ENCODE data around the gene RAI1.

GRCh38 chr17:17787568-17787967 is 106.3 kb downstream of the RAI1 start:
- TF ChIP-seq, protein P1, sequence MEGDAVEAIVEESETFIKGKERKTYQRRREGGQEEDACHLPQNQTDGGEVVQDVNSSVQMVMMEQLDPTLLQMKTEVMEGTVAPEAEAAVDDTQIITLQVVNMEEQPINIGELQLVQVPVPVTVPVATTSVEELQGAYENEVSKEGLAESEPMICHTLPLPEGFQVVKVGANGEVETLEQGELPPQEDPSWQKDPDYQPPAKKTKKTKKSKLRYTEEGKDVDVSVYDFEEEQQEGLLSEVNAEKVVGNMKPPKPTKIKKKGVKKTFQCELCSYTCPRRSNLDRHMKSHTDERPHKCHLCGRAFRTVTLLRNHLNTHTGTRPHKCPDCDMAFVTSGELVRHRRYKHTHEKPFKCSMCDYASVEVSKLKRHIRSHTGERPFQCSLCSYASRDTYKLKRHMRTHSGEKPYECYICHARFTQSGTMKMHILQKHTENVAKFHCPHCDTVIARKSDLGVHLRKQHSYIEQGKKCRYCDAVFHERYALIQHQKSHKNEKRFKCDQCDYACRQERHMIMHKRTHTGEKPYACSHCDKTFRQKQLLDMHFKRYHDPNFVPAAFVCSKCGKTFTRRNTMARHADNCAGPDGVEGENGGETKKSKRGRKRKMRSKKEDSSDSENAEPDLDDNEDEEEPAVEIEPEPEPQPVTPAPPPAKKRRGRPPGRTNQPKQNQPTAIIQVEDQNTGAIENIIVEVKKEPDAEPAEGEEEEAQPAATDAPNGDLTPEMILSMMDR (tag by site-specific recombination; IDR thresholded peaks at IDR 0.05): no peak
- TF ChIP-seq ZNF677 (tag by site-specific recombination; IDR thresholded peaks at IDR 0.05) (no peak), ZNF558 (tag by site-specific recombination; IDR thresholded peaks at IDR 0.05) (no peak), ZFHX2 (tag by site-specific recombination; conservative IDR thresholded peaks at IDR 0.05) (no peak), BCL11A (tag by site-specific recombination; IDR thresholded peaks at IDR 0.05; ENCODE audit: low read depth) (no peak), PRDM10 (tag by site-specific recombination; IDR thresholded peaks at IDR 0.05) (no peak), ZBTB7A (tag by site-specific recombination; IDR thresholded peaks at IDR 0.05; ENCODE audit: low read depth) (no peak), KLF1 (tag by site-specific recombination; IDR thresholded peaks at IDR 0.05) (no peak), ZNF394 (tag by site-specific recombination; IDR thresholded peaks at IDR 0.05; ENCODE audit: borderline replicate concordance) (no peak), REST (tag by site-specific recombination; IDR thresholded peaks at IDR 0.05) (no peak)
- TF ChIP-seq, protein P2, sequence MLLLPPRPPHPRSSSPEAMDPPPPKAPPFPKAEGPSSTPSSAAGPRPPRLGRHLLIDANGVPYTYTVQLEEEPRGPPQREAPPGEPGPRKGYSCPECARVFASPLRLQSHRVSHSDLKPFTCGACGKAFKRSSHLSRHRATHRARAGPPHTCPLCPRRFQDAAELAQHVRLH (tag by site-specific recombination; IDR thresholded peaks at IDR 0.05): no peak
- TF ChIP-seq, protein P3, sequence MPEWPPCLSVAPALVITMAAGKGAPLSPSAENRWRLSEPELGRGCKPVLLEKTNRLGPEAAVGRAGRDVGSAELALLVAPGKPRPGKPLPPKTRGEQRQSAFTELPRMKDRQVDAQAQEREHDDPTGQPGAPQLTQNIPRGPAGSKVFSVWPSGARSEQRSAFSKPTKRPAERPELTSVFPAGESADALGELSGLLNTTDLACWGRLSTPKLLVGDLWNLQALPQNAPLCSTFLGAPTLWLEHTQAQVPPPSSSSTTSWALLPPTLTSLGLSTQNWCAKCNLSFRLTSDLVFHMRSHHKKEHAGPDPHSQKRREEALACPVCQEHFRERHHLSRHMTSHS (tag by site-specific recombination; IDR thresholded peaks at IDR 0.05): no peak

Measured in HEK293 (cell line).